GM12878 (cell line): ENCODE data around the gene FKRP. TPM values are rescaled to one million over a fixed set of nuclear protein-coding genes. Genes with fewer than 3 reads are reported as not detected.
A peak's percentile ranks its signal among the peaks of the same experiment; 100 is the strongest.

Experiments used
- ATAC-seq: fragments of 200-7000 bp; cut with Tn5 transposase; 3 replicates; pipeline ENCODE4 v1.9.1; 2020; ENCODE audit warnings: mild to moderate bottlenecking, moderate library complexity
- BruUV-seq: library from RNA; stranded (reverse); fragments of 400-500 nt; replicated peaks from 2 replicates; lab custom pipeline; 2021; lab: Mats Ljungman, UMichigan
- CTCF ChIA-PET: fragments of 300-600 bp; sonication (Branson Sonifier 250); formaldehyde crosslinking; extraction: SDS; loops from one replicate; lab custom pipeline; 2021; ENCODE audit warnings: inconsistent platforms; lab: Yijun Ruan, JAX
- POLR2A ChIA-PET: fragments of 350-600 bp; formaldehyde crosslinking; extraction: SDS; loops from one replicate; lab custom pipeline; 2021; ENCODE audit warnings: inconsistent platforms; lab: Charles Lee
- RAD21 ChIA-PET: fragments of 300-600 bp; sonication (Branson Sonifier 250); formaldehyde crosslinking; loops from one replicate; lab custom pipeline; 2023; ENCODE audit warnings: antibody characterized with exemption; ENCODE audit not compliant: unreplicated experiment; lab: Charles Lee
- SMC1A ChIA-PET: fragments of 300-600 bp; sonication (Branson Sonifier 250); formaldehyde crosslinking; loops from one replicate; lab custom pipeline; 2023; ENCODE audit not compliant: unreplicated experiment, uncharacterized antibody; lab: Charles Lee
- DNase-seq: peaks from one replicate; pipeline ENCODE4 v3.0.0-alpha.2; 2011; ENCODE audit warnings: low read depth, low spot score
- FAIRE-seq: peaks from 3 replicates; lab custom pipeline; 2011; peaks lifted over from hg19 to GRCh38; lab: Jason Lieb, UNC
- H2AFZ ChIP-seq: 2 replicates; pipeline ENCODE4 v1.6.0; 2011; ENCODE audit warnings: low read depth, low read length, control low read depth; ENCODE audit not compliant: control insufficient read depth
- H3K27ac ChIP-seq: 2 replicates; pipeline ENCODE4 v1.5.1; 2011; ENCODE audit warnings: control low read depth; ENCODE audit not compliant: control insufficient read depth, insufficient read depth
- H3K27me3 ChIP-seq, 2 experiments: replicated peaks in 1 of 2; 2 replicates each; pipeline versions ENCODE4 v1.6.0 to v1.6.1; 2011; ENCODE audit warnings: low read length in 1 of 2; ENCODE audit not compliant: control insufficient read depth in 2 of 2, insufficient read depth in 2 of 2
- H3K36me3 ChIP-seq, 2 experiments: 2 replicates each; pipeline ENCODE4 v1.5.1; 2011; ENCODE audit warnings: low read length in 1 of 2; ENCODE audit not compliant: control insufficient read depth in 2 of 2, insufficient read depth in 2 of 2
- H3K4me1 ChIP-seq: 2 replicates; pipeline ENCODE4 v1.6.1; 2011; ENCODE audit warnings: mild to moderate bottlenecking, low read length, moderate library complexity, mixed read lengths; ENCODE audit not compliant: control insufficient read depth, insufficient read depth
- H3K4me2 ChIP-seq: 2 replicates; pipeline ENCODE4 v1.6.0; 2011; ENCODE audit warnings: control low read depth; ENCODE audit not compliant: control insufficient read depth, insufficient read depth
- H3K4me3 ChIP-seq: fragments of 200-600 bp; sonication (generic); 2 replicates; pipeline ENCODE4 v1.5.1; 2016
- H3K79me2 ChIP-seq: 2 replicates; pipeline ENCODE4 v1.6.0; 2011; ENCODE audit warnings: low read length; ENCODE audit not compliant: control insufficient read depth, insufficient read depth
- H3K9ac ChIP-seq: 2 replicates; pipeline ENCODE4 v1.8.0; 2011; ENCODE audit warnings: low read length, control low read depth, mixed read lengths; ENCODE audit not compliant: control insufficient read depth, insufficient read depth
- H3K9me3 ChIP-seq: replicated peaks from 3 replicates; pipeline ENCODE4 v1.5.1; 2011; ENCODE audit warnings: mild to moderate bottlenecking, low read length; ENCODE audit not compliant: control insufficient read depth, insufficient read depth
- H4K20me1 ChIP-seq: 2 replicates; pipeline ENCODE4 v1.6.0; 2011; ENCODE audit not compliant: control insufficient read depth, insufficient read depth
- BCL11A ChIP-seq: IDR thresholded peaks from 2 replicates; pipeline ENCODE4 v1.6.1; 2011; ENCODE audit warnings: low read depth, low read length
- BRCA1 ChIP-seq: IDR thresholded peaks from 2 replicates; pipeline ENCODE4 v1.6.1; 2011; ENCODE audit warnings: low read depth, low read length, improper control_type of control experiment
- DPF2 ChIP-seq: fragments of 450-650 bp; IDR thresholded peaks from 2 replicates; pipeline ENCODE4 v1.6.1; 2017; ENCODE audit warnings: mild to moderate bottlenecking
- EP300 ChIP-seq, 2 experiments: fragments of 150-350 bp in 1 of 2; IDR thresholded peaks; 2 replicates each; pipeline ENCODE4 v1.6.1; 2011 to 2012; ENCODE audit warnings: low read depth in 2 of 2, low read length in 2 of 2, borderline replicate concordance in 1 of 2, improper control_type of control experiment in 1 of 2, inconsistent platforms in 1 of 2; ENCODE audit not compliant: control insufficient read depth in 1 of 2
- FOS ChIP-seq: IDR thresholded peaks from 3 replicates; pipeline ENCODE4 v1.6.1; 2011; ENCODE audit warnings: borderline replicate concordance; ENCODE audit not compliant: insufficient read length; ENCODE audit errors: extremely low read depth
- NFYB ChIP-seq: IDR thresholded peaks from 2 replicates; pipeline ENCODE4 v1.6.1; 2011; ENCODE audit warnings: low read depth, mild to moderate bottlenecking, low read length, improper control_type of control experiment, moderate library complexity; ENCODE audit not compliant: insufficient read depth
- PAX8 ChIP-seq: fragments of 450-650 bp; IDR thresholded peaks from 2 replicates; pipeline ENCODE4 v1.6.1; 2017; ENCODE audit warnings: mild to moderate bottlenecking, moderate library complexity
- RAD21 ChIP-seq: IDR thresholded peaks from 2 replicates; pipeline ENCODE4 v1.6.1; 2011; ENCODE audit warnings: mild to moderate bottlenecking, low read depth, low read length, moderate library complexity; ENCODE audit not compliant: insufficient read depth
- RUNX3 ChIP-seq: IDR thresholded peaks from 2 replicates; pipeline ENCODE4 v1.6.1; 2012; ENCODE audit warnings: low read length, inconsistent platforms
- SP1 ChIP-seq: IDR thresholded peaks from one replicate; pipeline ENCODE4 v1.6.1; 2011; ENCODE audit warnings: low read depth, low read length
- WGBS: methylation state at CpG from one replicate; pipeline ENCODE4 v1.1.6; 2016; ENCODE audit warnings: low lambda C conversion rate; ENCODE audit not compliant: insufficient replicate concordance, insufficient coverage; ENCODE audit errors: missing lambda C conversion rate; 5-methylcytosine and 5-hydroxymethylcytosine counted together
- in situ Hi-C: fragments of 300-500 bp; cut with MboI; formaldehyde crosslinking; loops from 9 replicates; pipeline ENCODE4 v1.14.3; 2018; ENCODE audit warnings: mixed read lengths
- intact Hi-C: fragments of 100-400 bp; cut with micrococcal nuclease; formaldehyde crosslinking; loops from one replicate; pipeline ENCODE4 v1.14.2; 2022; ENCODE audit not compliant: unreplicated experiment
- polyA plus RNA-seq, 11 experiments: library from polyadenylated mRNA; depleted of rRNA in 4 of 11; unstranded in 6 of 11; stranded (reverse) in 5 of 11; fragments of >200 nt; fragmentation: Nextera tagmentation in 4 of 11; fragmentation: Illumina TruSeq in 1 of 11; extraction: Ambion mirVana in 4 of 11; extraction: Trizol in 1 of 11; gene quantifications; 1 replicate in 1 of 11; 2 replicates in 10 of 11; pipeline versions ENCODE4 v1.2.1 to v1.2.3, GENCODE V29; 2011 to 2016; ENCODE audit warnings: inconsistent platforms in 2 of 11, missing spikeins in 2 of 11, low read depth in 1 of 11
- total RNA-seq, 4 experiments: library from RNA; depleted of rRNA in 3 of 4; stranded (reverse); fragments of >200 nt in 3 of 4; fragmentation: Illumina TruSeq in 1 of 4; extraction: Trizol in 1 of 4; gene quantifications; 2 replicates each; pipeline versions ENCODE4 v1.2.1 to v1.2.3, GENCODE V29; 2013 to 2021
- TF ChIP-seq, protein P1 (sequence below): fragments of 450-650 bp; IDR thresholded peaks from 2 replicates; pipeline ENCODE4 v1.6.1; 2014; ENCODE audit warnings: mild to moderate bottlenecking
- TF ChIP-seq, protein P2 (sequence below): fragments of 450-650 bp; IDR thresholded peaks from 2 replicates; pipeline ENCODE4 v1.6.1; 2017; ENCODE audit warnings: mild to moderate bottlenecking, moderate library complexity
- TF ChIP-seq, protein P3 (sequence below): IDR thresholded peaks from 2 replicates; pipeline ENCODE4 v1.6.1; 2012; ENCODE audit warnings: low read depth, low read length, improper control_type of control experiment
- TF ChIP-seq, protein P4 (sequence below): IDR thresholded peaks from 2 replicates; pipeline ENCODE4 v1.6.1; 2012; ENCODE audit warnings: mild to moderate bottlenecking, low read depth, low read length

Gene FKRP
- total and polyA plus RNA-seq, 10 of the 15 experiments (the other 5 are each of a cell fraction or from before 2014, with no cell fraction given), result 1.3 to 14.1 (median 7.8) TPM

GRCh38 chr19:46729696-46730095 lies 16.2 kb upstream of the FKRP start:
- H3K79me2 ChIP-seq, result peaks cover 3% of the 10 kb centered on the region; the same call in 1 of the 2 replicates
- BruUV-seq, result no TSS peak
- POLR2A ChIA-PET, result interaction anchor here (2.0 kb wide), 1 partner anchor 11 kb away, joined by 5 read pairs; no protein-coding TSS in a partner anchor
- TF ChIP-seq EP300 (IDR thresholded peaks at IDR 0.05; ENCODE audit: borderline replicate concordance in 1 of 2, control insufficient read depth in 1 of 2, low read depth in 2 of 2, low read length in 2 of 2) (no peak), BRCA1 (no peak), NFYB (no peak), DPF2 (no peak), RAD21 (no peak), RUNX3 (no peak), BCL11A (no peak), PAX8 (no peak), SP1 (no peak), FOS (no peak)
- TF ChIP-seq, protein P1, sequence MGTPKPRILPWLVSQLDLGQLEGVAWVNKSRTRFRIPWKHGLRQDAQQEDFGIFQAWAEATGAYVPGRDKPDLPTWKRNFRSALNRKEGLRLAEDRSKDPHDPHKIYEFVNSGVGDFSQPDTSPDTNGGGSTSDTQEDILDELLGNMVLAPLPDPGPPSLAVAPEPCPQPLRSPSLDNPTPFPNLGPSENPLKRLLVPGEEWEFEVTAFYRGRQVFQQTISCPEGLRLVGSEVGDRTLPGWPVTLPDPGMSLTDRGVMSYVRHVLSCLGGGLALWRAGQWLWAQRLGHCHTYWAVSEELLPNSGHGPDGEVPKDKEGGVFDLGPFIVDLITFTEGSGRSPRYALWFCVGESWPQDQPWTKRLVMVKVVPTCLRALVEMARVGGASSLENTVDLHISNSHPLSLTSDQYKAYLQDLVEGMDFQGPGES, result no peak
- TF ChIP-seq, protein P2, sequence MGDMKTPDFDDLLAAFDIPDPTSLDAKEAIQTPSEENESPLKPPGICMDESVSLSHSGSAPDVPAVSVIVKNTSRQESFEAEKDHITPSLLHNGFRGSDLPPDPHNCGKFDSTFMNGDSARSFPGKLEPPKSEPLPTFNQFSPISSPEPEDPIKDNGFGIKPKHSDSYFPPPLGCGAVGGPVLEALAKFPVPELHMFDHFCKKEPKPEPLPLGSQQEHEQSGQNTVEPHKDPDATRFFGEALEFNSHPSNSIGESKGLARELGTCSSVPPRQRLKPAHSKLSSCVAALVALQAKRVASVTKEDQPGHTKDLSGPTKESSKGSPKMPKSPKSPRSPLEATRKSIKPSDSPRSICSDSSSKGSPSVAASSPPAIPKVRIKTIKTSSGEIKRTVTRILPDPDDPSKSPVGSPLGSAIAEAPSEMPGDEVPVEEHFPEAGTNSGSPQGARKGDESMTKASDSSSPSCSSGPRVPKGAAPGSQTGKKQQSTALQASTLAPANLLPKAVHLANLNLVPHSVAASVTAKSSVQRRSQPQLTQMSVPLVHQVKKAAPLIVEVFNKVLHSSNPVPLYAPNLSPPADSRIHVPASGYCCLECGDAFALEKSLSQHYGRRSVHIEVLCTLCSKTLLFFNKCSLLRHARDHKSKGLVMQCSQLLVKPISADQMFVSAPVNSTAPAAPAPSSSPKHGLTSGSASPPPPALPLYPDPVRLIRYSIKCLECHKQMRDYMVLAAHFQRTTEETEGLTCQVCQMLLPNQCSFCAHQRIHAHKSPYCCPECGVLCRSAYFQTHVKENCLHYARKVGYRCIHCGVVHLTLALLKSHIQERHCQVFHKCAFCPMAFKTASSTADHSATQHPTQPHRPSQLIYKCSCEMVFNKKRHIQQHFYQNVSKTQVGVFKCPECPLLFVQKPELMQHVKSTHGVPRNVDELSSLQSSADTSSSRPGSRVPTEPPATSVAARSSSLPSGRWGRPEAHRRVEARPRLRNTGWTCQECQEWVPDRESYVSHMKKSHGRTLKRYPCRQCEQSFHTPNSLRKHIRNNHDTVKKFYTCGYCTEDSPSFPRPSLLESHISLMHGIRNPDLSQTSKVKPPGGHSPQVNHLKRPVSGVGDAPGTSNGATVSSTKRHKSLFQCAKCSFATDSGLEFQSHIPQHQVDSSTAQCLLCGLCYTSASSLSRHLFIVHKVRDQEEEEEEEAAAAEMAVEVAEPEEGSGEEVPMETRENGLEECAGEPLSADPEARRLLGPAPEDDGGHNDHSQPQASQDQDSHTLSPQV, result no peak
- TF ChIP-seq, protein P3, sequence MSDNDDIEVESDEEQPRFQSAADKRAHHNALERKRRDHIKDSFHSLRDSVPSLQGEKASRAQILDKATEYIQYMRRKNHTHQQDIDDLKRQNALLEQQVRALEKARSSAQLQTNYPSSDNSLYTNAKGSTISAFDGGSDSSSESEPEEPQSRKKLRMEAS, result no peak
- TF ChIP-seq, protein P4, sequence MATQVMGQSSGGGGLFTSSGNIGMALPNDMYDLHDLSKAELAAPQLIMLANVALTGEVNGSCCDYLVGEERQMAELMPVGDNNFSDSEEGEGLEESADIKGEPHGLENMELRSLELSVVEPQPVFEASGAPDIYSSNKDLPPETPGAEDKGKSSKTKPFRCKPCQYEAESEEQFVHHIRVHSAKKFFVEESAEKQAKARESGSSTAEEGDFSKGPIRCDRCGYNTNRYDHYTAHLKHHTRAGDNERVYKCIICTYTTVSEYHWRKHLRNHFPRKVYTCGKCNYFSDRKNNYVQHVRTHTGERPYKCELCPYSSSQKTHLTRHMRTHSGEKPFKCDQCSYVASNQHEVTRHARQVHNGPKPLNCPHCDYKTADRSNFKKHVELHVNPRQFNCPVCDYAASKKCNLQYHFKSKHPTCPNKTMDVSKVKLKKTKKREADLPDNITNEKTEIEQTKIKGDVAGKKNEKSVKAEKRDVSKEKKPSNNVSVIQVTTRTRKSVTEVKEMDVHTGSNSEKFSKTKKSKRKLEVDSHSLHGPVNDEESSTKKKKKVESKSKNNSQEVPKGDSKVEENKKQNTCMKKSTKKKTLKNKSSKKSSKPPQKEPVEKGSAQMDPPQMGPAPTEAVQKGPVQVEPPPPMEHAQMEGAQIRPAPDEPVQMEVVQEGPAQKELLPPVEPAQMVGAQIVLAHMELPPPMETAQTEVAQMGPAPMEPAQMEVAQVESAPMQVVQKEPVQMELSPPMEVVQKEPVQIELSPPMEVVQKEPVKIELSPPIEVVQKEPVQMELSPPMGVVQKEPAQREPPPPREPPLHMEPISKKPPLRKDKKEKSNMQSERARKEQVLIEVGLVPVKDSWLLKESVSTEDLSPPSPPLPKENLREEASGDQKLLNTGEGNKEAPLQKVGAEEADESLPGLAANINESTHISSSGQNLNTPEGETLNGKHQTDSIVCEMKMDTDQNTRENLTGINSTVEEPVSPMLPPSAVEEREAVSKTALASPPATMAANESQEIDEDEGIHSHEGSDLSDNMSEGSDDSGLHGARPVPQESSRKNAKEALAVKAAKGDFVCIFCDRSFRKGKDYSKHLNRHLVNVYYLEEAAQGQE, result no peak

More at GRCh38 chr19:46729696-46730095, 16.2 kb upstream of the FKRP start:
- Histone ChIP-seq H3K4me1 (peaks cover 10% of the 10 kb centered on the region), H3K9me3 (no peaks in the 10 kb centered on the region), H3K4me2 (no peak overlapping the region), H3K36me3 (peaks cover 50 to 81% of the 10 kb centered on the region in 2 experiments), H2AFZ (no peak overlapping the region), H3K9ac (no peak overlapping the region), H3K27ac (no peak overlapping the region), H3K4me3 (no peak overlapping the region), H3K27me3 (no peaks in the 10 kb centered on the region), H4K20me1 (no peaks in the 10 kb centered on the region; the same call in none of the 2 replicates)
- ChIA-PET CTCF (interaction anchor here (0.7 to 6.0 kb wide), 14 partner anchors 10 to 202 kb away, joined by 3 to 78 read pairs (median 6); partner anchors contain the start of genes DACT3 and PRKD2), SMC1A (interaction anchor here (0.6 to 2.3 kb wide), 6 partner anchors 12 to 73 kb away, joined by 3 to 21 read pairs (median 4); partner anchors contain the start of gene DACT3), RAD21 (interaction anchor here (1.5 to 2.2 kb wide), 2 partner anchors 15 to 68 kb away, joined by 5 to 11 read pairs; partner anchors contain the start of gene DACT3)
- 63% methylated on average over 7 of the region's 7 CpGs for WGBS
- in situ Hi-C loops (no loop called here), intact Hi-C loops (loop anchor here (5.0 kb wide), 1 partner anchor 37 kb away; no protein-coding TSS in a partner anchor)
- DNase-seq (no peak), ATAC-seq (peak; percentile 10; the same call in 2 of the 3 replicates), FAIRE-seq (no peak)
